Suppressor macrophage treated with lipopolysaccharide for 4 hours (primary cell): ENCODE data around the gene GRK4.
"Not testable (repeated sequence)": the region's sequence is repeated elsewhere in the genome, so short reads cannot be mapped to it uniquely, and the experiment has no call there.

Experiments
- DNase-seq: peaks from one replicate; pipeline ENCODE4 v3.0.0-alpha.2; 2020

Gene GRK4

GRCh38 chr4:2942532-2943363, 20.6 kb upstream of the GRK4 start:
- DNase-seq, result no peak

- no peak for DNase-seq
Observed at GRCh38 chr4:2943364-2944090, 19.8 kb upstream of the GRK4 start.

- DNase-seq, result no peak
Observed at GRCh38 chr4:2944091-2944482, 19.3 kb upstream of the GRK4 start.

- no peak for DNase-seq
Observed at GRCh38 chr4:2944586-2945526, 18.5 kb upstream of the GRK4 start.

- not testable (repeated sequence) for DNase-seq
Observed at GRCh38 chr4:2945619-2946604, 17.5 kb upstream of the GRK4 start.

- DNase-seq, result no peak
Observed at GRCh38 chr4:2946812-2947600, 16.4 kb upstream of the GRK4 start.

GRCh38 chr4:2947926-2948325, 15.4 kb upstream of the GRK4 start:
- no peak for DNase-seq

- peak; percentile 29 for DNase-seq
Observed at GRCh38 chr4:2948895-2949781, 14.2 kb upstream of the GRK4 start.

GRCh38 chr4:2949782-2950125, 13.6 kb upstream of the GRK4 start:
- no peak for DNase-seq

- no peak for DNase-seq
Observed at GRCh38 chr4:2950221-2950989, 13.0 kb upstream of the GRK4 start.

- no peak for DNase-seq
Observed at GRCh38 chr4:2953496-2953895, 9.9 kb upstream of the GRK4 start.

GRCh38 chr4:2954358-2955185, 8.8 kb upstream of the GRK4 start:
- DNase-seq, result no peak

- not testable (repeated sequence) for DNase-seq
Observed at GRCh38 chr4:2955186-2956044, 8.0 kb upstream of the GRK4 start.

- no peak for DNase-seq
Observed at GRCh38 chr4:2958446-2958845, 4.9 kb upstream of the GRK4 start.

GRCh38 chr4:2960450-2960849, 2.9 kb upstream of the GRK4 start:
- not testable (repeated sequence) for DNase-seq

GRCh38 chr4:2961421-2961810, 2.0 kb upstream of the GRK4 start:
- no peak for DNase-seq

- no peak for DNase-seq
Observed at GRCh38 chr4:2961811-2962441, 1.4 kb upstream of the GRK4 start.
